Lower leg skin (tissue), 4 donors: ENCODE results near the gene DRAXIN. TPM values are rescaled to one million over a fixed set of nuclear protein-coding genes. Genes with fewer than 3 reads are reported as not detected.

Experiments used
- DNase-seq, 2 donors: peaks; one replicate each; pipeline ENCODE4 v3.0.0-alpha.2; 2019; ENCODE audit warnings: low spot score in 2 of 2
- H3K4me3 ChIP-seq: fragments of 200-600 bp; sonication (generic); 2 replicates; pipeline ENCODE4 v1.5.1; 2017; ENCODE audit warnings: mild to moderate bottlenecking, low read depth; ENCODE audit not compliant: poor library complexity, severe bottlenecking
- CTCF ChIP-seq, 3 donors: fragments of 450-650 bp; IDR thresholded peaks; one replicate each; pipeline ENCODE4 v1.5.1; 2016; ENCODE audit warnings: antibody characterized with exemption in 3 of 3, mild to moderate bottlenecking in 3 of 3, moderate library complexity in 2 of 3
- POLR2A ChIP-seq, 2 donors: fragments of 450-650 bp; IDR thresholded peaks; one replicate each; pipeline ENCODE4 v1.6.1; 2016 to 2017; ENCODE audit warnings: antibody characterized with exemption in 2 of 2, mild to moderate bottlenecking in 1 of 2, moderate library complexity in 1 of 2
- WGBS, 2 donors: methylation state at CpG; one replicate each; pipeline ENCODE4 v1.1.5; 2018; 5-methylcytosine and 5-hydroxymethylcytosine counted together
- intact Hi-C: fragments of 100-400 bp; cut with DNase I; formaldehyde crosslinking; loops from one replicate; pipeline ENCODE4 v1.15.0; 2023; ENCODE audit warnings: low total_unique reads
- total RNA-seq, 4 donors: library from RNA; depleted of rRNA; stranded (reverse); fragments of >200 nt; gene quantifications; one replicate each; pipeline ENCODE4 v1.1.0, GENCODE V29; 2016

Gene DRAXIN
- total RNA-seq, 4 donors from 2014 or later = 0.15 to 0.52 (median 0.36) TPM; not detected in 1

GRCh38 chr1:11730429-11730891 lies 39.0 kb downstream of the DRAXIN start:
- no peak overlapping the region for H3K4me3 ChIP-seq
- peak in 1 of 2 donors; percentile 52 for DNase-seq
- no peak for TF ChIP-seq POLR2A (IDR thresholded peaks at IDR 0.05)
- no peak for TF ChIP-seq CTCF (IDR thresholded peaks at IDR 0.05)
- WGBS, 2 donors = 37 to 40% methylated on average over 5 of the region's 5 CpGs
- intact Hi-C loops = no loop called here

- TF ChIP-seq CTCF (IDR thresholded peaks at IDR 0.05) = no peak
- TF ChIP-seq POLR2A (IDR thresholded peaks at IDR 0.05) = no peak
- WGBS, 2 donors = 10 to 15% methylated on average over 16 of the region's 17 CpGs
- DNase-seq = peak; percentile 66 to 91
- intact Hi-C loops = no loop called here
- no peak overlapping the region for H3K4me3 ChIP-seq
Measured at GRCh38 chr1:11731691-11732283, 40.3 kb downstream of the DRAXIN start.

GRCh38 chr1:11733306-11733705 lies 41.8 kb downstream of the DRAXIN start:
- TF ChIP-seq CTCF (IDR thresholded peaks at IDR 0.05) (no peak), POLR2A (IDR thresholded peaks at IDR 0.05) (no peak)
- intact Hi-C loops = no loop called here
- no peak overlapping the region for H3K4me3 ChIP-seq
- WGBS, 2 donors = 89 to 99% methylated on average over 3 of the region's 3 CpGs
- DNase-seq = no peak

GRCh38 chr1:11735531-11735853 lies 44.0 kb downstream of the DRAXIN start:
- WGBS, 2 donors = 15 to 21% methylated on average over 4 of the region's 4 CpGs
- intact Hi-C loops = no loop called here
- no peak for DNase-seq
- no peak for TF ChIP-seq POLR2A (IDR thresholded peaks at IDR 0.05)
- no peak overlapping the region for H3K4me3 ChIP-seq

GRCh38 chr1:11735854-11736745 lies 44.6 kb downstream of the DRAXIN start, which contains the start of gene AGTRAP:
Gene AGTRAP, plus strand, starts transcription at chr1:11736136. Its CDS starts 73 bp downstream, at chr1:11736209.
- TF ChIP-seq POLR2A (IDR thresholded peaks at IDR 0.05) (no peak), CTCF (IDR thresholded peaks at IDR 0.05) (no peak)
- intact Hi-C loops = no loop called here
- WGBS, 2 donors = 0 to 1% methylated on average over 49 to 51 of the region's 59 CpGs
- DNase-seq = peak; percentile 96 to 100
- peak within 1 kb of the TSS; percentile 79 for H3K4me3 ChIP-seq
